GM19023 (cell line): ENCODE results near the gene ZMYND10.

ENCODE experiments used
- ATAC-seq: cut with Tn5 transposase; IDR thresholded peaks from one replicate; pipeline ENCODE4 v1.9.1; 2021; ENCODE audit warnings: mild to moderate bottlenecking, moderate library complexity; ENCODE audit not compliant: unreplicated experiment

The ZMYND10 gene

DNA sequence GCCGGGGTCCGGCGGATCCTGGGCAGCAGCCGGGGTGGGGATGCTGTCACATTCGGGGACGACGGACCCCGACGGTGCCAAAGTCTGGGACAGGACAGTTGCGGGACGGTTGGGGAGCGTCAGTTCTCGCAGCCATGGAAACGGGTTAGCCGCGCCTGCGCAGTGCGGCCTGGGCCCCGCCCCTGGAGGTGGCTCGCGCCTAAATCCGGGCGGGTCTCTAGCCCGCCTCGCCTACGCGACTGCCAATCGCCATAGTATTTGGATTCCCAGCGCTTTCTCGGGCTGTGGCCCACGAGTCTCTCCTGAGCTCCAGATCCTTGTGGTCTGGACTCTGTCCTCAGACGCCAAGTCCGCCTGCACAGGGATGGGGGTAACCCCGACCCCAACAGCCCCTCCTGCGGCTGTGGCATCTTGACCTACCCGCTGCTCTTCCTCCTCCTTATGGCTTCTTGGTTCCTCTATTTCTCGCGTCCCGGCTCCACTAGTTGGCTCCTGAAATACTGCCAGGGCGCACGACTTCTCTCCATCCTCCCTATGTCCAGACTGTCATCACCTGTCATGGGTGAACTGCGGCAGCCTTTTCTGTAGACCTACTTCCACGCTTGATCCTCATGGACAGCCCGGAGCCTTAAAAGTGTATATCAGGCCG is at the start of gene ZMYND10:
ZMYND10 (minus strand) TSS at position 147 of the 649 bp plus-strand sequence. CDS start 153 bp downstream, outside the sequence.
- ATAC-seq, result no peak

DNA sequence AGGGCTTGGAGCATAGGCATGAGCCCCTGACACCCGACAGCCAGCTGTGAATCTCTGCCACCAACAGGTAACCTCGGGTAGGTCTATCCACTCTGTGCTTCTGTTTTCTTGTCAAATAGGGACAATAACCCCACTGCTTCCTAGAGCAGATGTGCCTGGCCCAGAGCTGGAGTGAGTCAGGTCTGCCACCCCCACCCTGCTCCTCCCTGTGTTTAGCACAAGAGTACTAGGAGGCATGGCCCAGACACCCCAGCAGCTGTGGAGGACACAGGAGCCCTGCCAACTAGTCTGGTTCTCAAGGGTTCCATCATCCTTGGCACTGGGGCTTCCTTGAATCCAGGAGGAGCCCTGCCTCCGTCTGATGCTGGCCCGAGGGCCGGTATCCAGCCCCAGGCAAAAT is 47.5 kb upstream of the ZMYND10 start:
- no peak for ATAC-seq

DNA sequence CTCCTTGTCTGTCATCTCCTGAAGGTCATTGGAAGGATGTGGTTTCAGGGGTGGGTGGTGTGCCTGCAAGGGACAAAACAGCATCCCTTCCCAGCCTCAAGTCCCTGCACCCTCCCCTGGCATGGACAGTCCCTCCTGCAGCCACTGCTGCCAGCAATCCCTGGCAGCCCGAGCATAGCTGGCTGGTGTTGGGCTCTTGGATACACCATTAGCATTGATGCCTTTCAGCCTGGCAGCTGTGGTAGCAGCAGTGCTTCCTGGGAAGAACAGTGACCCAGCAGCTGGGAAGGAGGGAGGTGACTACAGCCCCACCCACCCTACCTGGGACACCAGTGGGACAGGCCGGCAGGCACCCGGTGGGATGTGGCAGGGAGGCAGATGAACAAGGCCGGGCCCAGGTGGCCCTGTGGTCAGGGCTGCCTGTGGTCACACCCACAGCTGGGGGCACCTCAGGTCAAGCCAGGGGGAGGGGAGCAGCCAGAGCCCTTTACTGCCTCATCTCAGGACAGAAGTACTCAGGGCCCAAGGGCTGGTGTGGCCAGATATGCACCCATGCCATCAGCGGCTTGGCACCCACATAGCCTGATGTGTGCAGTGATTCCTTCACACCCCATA is 46.7 kb upstream of the ZMYND10 start:
- ATAC-seq, result no peak

DNA sequence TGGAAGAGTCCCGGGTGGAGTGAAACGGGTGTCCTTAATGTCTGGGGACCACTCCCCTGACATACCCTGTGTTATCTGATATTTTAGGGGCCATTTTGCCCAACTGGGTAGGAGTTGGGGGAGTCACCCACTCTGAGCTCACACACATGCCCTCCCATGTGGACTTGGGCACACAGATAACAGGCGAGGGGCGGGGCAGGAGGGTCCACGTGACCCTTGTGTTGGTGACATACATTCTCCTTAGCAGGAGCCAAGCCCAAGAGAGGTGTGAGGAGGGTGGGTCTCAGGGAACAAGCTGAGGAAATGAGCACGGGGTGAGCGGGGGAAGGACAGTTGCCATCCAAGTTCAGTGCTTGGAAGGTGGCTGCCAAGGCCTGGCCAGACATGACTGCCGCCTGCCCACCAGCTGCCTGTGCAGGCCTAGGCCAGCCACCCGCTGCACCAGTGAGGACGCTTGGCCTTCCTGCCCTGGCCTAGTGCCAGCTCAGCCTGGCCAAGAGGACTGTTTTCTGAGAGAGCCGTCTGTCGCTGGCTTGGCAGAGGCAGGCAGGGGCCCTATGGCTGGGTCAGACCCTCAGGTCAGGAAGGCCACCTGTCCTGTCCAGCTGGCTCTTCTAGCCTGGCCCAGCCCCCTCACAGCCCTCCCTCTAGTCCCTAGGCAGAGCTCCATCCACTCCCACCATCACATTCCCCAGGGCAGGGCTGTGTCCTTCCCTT is 45.1 kb upstream of the ZMYND10 start:
- no peak for ATAC-seq

DNA sequence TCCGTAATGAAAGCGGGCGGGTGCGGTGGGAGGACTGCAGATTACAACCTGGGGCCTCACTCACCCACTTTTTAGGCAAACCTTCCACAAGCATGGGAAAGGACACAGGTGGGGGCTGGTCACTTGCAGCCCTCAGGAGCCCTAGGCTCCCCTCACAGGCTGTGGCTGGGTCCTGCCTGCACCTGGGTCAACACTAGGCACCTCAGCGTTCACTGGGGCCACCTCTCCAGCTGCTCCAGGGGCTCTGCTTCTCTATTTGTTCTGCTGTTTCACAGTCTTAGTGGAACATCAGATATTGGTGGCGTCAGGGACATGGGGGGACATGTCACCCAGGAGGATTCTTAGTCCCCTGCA is 43.9 kb upstream of the ZMYND10 start:
- no peak for ATAC-seq

DNA sequence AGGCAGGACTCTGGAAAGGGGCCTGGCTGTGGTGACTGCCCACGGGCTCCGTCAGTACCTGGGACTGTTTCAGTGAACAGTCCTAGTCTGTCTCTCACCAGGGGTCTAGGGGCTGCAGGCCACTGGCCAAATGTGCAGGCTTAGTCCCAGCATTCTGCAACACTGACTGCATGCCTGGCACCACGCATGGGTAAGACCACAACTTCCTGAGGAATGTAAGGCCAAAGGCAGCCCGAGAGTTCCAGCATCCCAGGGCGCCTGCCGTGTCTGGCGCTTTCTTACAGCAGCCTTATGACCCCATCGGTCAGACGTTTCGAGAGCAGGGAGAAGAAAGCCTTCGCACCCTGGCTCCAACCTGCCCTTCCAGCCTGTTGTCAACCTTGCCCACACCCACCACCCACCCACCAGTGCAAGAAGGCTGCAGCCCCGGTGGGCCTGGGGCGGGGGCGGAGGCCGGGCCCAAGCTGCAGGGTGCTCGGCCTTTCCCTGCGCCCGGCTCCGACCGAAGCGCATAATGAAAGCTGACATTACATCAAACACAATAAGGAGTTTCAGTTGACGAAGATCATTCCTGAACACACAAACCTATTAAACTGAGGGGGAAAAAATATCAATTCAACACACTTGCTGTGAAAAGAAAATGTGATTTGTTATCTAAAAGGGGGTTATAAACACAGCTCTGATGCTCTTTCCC is 43.3 kb upstream of the ZMYND10 start:
- no peak for ATAC-seq

DNA sequence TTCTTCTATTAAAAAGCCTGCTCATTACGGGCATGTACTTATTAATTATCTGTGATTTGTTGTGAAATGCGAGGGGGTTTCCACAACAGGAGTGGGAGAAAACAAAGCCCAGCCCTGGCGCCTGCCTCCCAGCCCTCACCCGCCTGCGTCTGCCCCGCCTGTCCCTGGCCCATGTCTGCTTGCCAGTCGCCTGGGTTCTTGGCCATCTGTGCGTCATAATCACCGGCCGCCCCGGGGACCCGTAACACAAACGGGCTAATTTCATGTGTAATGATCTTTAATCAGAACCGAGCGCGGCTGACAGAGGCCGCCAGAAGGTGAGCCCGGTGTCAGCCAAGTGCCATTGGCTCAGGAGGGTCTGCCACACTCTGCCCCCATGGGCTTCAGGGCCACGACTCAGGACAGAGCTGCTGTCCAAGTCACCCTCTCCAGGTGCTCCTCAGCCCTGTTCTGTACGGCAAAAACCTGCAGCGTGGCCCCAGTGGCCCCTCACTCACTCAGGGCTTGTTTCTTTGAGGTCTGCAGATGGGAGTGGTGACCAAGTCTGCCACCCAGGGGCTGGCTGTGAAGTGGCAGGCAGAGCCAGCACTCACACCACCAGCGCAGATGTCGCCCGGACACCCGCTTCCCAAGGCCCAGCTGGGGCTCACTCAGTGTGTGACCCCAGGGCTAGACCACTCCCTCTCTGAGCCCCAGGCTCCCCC is 42.6 kb upstream of the ZMYND10 start:
- no peak for ATAC-seq

DNA sequence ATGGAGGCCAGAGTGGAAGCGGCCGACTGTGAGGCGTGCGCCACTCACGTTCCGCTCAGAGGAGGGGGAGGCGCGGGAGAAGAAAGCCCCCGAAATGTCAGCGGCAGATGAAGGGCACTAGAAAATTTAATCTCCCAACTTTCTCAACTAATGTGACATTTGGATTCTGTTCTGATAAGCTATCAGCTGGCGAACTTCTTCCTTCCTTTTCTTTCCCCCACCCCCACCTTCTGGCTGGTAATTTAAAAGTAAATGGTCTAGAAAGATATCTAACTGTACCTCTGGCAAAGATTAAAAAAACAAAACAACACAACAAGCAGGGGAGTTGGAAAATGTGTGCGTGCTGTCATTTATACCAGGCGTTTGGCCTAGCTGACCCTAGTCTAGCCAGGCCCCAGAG is 40.2 kb upstream of the ZMYND10 start:
- ATAC-seq, result no peak

DNA sequence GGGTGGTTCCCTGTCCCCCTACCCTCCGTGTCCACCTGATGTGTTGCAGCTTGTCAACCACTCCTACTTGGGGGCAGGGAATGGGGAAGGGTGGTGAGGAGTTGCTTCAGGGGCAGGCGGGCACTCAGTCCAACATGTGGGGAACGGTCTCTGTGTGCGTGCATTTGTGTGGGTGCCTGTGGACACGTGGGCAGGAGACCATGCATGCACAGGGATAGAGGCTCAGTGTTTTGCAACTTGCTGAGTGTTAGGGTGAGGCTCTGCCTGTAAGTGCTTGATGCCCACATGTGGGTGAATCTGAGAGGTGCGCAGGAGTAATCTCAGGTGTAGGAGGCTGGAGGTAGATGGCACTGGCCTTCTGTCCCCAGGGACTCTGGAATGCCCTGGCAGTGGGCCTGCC is 38.2 kb upstream of the ZMYND10 start:
- ATAC-seq, result no peak

DNA sequence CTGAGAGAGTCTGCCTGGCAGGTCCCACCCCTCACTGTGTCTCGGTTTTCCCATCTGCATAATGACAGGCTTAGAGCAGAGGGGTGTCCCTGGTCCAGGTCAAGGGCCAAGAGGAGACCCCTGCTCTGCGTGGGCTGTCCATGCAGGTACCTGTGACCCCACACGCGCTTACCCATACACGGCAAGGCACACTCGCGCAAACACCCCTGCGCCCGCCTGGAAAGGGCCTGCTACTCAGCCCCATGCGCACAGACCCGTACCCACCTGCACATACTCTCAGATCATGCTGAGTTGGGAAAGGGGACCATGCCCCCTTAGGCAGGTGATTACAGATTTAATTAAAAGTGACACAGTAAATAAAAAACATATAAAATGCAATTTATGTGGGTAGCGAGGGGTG is 37.2 kb upstream of the ZMYND10 start:
- ATAC-seq, result no peak

DNA sequence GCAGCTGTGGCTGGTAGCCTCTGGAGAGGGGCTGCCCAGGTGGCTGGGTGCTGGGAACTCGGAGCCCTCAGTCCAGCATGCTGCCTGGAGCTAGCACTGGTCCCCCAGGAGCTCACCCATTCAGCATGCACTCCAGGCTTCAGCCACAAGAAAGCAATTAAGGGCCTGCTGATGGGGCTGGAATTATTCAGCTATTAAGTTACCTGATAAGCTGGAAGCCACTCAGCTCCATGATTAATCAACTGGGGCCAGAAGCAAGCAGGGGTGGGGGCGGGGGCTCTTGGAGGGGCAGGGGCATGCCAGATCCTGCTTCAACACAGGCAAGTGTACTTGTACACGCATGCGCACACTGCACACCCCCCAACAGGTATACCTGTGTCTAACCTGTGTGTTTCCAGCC is 35.9 kb upstream of the ZMYND10 start:
- no peak for ATAC-seq

DNA sequence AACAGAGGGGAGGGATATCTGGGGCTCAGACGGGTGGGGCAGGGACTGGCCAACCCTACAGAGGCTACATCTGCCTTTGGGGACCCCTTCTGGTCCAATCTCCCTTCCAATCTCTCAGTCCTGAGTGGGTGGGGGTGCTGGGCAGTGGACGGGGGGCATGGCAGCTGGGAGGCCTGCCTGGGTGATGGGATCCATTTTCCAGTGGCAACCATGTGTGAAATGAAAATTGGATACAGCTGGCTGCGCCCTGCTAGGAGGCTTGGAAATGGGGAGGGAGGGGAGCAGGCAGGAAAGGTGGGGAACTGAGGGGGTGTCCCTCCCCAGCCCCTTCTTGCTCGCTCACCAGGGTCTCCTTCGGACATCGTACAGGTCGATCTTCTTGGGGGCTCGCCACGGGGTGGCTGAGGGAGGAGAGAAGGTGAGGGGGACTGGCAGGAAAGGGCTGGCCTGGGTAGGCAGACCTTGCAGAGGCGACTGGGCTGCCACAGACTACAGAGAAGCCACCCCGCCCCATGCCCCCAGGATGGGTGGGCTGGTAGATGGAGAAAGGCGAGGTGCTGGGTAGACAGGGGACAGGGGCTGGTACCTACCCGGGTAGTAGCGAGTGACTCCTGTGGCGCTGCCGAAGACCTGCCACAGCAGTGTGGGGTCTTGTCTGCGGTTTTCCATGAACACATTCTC is 35.0 kb upstream of the ZMYND10 start:
- no peak for ATAC-seq

DNA sequence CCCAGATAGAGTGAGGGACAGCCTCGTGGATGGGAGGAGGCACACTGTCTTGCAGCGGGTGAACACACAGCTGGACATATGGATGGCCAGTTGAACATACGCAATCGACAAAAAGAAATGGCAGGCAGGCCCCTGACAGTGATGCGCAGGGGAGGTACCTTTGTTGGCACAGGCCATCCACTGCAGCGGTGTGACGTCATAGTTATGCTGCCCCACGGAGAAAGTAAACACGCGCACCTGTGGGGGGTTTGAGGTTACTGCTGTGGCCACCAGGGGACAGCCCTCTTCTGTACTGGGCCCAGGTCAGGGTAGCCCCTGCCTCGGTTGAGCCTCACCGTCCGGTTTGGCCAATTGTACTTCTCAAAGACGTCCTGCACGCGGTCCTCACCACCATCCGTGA is 33.2 kb upstream of the ZMYND10 start:
- ATAC-seq, result no peak

DNA sequence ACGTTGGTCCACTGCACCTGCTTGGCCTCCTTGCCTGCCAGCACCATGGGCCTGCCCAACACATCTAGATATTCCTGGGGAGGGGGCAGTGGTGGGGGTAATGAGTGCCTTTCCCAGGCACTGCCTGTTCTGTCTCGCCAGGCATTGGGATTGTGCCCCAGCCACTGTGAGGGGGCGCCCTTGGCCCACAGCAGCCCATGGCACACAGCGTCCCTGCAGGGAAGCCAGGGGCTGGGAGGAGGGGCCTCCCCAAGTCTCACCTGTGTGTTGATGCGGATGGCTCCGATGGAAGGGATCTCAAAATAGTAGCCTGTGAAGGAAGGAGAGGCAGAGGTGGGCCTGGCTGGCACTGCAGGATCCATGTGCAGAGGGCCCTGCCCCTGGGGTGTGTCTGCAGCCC is 32.5 kb upstream of the ZMYND10 start:
- ATAC-seq, result no peak

DNA sequence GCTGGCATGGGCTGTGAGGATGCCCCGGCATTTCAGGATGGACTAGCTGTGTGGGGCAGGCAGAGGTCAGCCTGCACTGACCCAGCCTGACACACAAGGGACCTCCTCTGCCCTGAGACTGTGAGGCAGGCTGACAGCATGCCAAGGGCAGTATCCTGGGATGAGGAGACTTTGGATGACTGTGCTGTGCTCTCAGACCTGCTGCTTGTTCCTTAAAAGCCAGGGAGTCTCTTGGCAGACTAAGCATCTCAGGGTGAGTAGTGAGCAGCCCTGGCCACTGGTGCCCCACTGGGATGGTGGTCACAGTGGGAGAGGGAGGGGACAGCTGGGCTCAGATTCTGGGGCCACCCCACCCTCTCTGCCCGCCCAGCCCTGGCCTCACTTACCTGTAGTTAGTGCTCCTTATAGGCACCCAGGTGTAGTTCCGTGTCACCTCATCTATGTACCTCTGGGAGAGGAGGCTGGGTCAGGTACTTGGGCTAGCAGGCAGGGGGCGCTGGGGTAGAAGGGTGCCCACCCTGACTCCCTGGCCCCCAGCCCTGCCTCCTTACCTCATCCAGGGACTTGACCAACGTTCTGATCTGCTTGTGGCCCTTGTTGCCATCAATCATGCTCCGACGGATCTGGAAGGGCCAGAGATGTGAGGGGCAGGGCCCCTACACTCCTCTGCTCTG is 29.9 kb upstream of the ZMYND10 start:
- ATAC-seq, result no peak

DNA sequence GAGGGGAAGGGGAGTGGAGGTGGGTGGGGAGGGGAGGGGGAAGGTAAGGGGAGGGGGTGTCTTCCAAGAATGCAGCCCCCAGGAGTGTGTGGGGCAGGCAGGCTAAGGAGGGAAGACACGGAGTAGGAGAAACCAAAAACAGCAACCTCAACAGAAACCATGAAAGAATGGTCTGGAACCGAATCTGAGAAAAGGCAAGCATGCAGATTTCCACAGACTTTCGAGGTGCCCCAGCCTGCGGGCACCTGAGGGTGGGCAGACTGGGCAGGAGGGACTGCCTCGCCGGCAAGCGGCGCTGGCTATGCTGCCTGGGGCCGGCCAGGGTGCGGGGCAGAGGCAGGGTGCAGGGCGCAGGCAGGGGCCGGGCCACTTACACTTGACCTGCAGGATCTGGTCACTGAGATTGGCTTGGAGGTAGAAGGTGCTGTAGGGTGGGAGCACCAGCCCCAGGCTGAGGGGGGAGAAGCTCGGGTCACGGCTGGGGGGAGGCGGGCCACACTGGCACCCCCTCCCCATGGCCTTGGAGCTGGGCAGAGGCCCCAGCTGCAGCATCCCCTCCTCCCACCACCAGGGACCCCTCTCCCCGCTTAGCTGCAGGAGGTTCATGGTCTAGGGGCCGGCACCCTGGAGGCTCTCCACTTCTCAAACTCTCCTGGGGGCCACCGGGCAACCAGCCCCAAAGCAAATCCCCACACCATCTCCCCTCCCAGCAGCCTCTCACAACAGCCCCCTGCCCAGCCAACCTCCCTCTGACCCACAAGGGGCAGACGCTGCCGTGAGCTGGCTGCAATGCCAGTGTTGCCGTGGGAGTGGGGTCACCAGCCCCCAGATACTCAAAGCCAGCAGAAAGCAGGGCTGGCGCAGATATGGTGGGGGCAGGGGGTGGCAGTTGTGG is 29.1 kb upstream of the ZMYND10 start:
- no peak for ATAC-seq

DNA sequence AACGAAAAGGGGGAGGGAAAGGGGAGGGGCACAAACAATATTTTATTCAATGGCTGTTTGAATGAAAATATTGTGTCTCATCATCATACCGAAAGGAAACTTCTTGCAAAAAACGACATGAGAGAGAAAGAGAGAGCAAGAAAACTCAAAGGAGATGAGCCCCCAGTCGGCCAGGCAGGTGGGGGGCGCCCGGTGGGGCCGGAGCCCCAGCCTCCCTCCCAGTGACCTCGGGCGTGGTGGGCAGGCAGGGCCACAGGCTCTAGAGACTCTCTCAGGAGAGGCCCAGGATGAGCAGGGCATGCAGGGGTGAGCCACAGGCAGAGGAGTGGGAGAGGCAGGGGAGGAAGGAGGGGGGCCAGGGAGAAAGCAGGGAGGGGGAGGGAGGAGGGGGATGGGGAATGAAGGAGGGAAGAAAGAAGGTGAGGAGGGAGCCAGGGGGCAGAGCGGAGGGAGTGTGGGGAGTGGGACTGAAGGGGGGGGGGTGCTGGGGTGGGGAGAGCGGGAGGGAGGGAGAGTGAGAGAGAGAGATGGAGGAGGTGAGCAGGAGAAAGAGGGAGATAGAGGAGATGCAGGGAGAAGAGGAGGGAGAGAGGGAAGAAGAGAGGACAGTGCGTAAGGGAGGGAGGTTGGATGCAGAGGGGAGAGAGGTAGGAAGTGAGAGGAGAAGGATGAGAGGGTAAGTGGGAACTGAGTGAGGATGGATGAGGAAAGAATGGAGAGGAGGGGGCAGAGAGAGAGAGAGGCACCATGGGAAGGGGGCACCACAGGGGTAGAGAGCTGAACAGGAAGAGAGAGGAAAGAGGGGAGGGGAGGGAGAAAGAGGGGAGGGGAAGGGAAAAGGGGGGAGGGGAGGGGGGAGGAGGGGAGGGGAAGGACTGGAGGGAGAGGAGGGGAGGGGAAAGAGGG is 27.9 kb upstream of the ZMYND10 start:
- no peak for ATAC-seq

DNA sequence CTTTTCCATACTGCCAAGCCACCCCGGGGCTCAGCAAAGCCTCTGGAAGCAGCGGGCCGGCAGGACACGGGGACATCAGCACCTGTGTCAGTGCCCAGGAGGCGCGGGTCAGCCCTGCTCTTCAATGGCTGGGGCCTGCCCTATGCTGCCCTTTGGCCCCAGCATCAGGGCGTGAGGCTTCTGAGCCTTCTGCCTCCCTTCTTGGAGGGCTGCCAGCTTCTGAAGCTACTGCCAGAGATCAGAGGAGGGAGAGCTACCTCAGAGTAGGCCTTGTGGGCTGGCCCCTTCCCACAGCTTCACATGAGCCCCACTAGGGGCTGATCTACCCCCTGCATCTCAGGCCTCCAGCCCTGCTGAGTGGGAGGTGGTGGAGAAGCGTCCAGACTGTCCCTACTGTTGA is 26.8 kb upstream of the ZMYND10 start:
- no peak for ATAC-seq
